Astrocyte of the cerebellum (primary cell): ENCODE data around the gene TOM1L2.

Experiments
- DNase-seq: peaks from one replicate; pipeline ENCODE4 v3.0.0-alpha.2; 2011; ENCODE audit warnings: low read depth
- H3K4me3 ChIP-seq: 2 replicates; pipeline ENCODE4 v1.5.1; 2011; ENCODE audit warnings: mild to moderate bottlenecking, low read depth, low read length, moderate library complexity
- in situ Hi-C: cut with HindIII; loops from 2 replicates; pipeline ENCODE4 v1.10.0; 2017; ENCODE audit warnings: low sequenced_read_pairs
- TF ChIP-seq, protein P1 (sequence below): IDR thresholded peaks from 2 replicates; pipeline ENCODE4 v1.5.1; 2012; ENCODE audit warnings: low read length, low read depth, moderate library complexity, mild to moderate bottlenecking; ENCODE audit errors: missing control alignments

The TOM1L2 gene

DNA sequence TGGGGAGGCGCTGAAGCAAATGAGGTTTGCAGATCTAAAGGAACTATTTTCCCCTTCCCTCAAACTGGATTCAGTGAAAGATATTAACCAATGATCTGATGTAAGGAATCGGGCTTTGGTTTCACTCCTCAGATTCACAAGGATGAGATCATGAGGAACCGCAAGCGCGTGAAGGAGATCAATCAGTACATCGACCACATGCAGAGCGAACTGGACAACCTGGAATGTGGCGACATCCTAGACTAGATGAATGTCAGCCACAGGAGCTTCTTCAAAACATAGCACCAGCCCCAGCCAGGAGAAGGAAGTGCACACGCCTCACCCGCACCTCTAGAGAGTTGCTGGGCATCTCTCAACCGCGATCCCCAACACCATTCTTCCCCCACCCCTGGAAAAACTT is 44.2 kb upstream of the TOM1L2 start:
- no peak overlapping the region for H3K4me3 ChIP-seq
- TF ChIP-seq, protein P1, sequence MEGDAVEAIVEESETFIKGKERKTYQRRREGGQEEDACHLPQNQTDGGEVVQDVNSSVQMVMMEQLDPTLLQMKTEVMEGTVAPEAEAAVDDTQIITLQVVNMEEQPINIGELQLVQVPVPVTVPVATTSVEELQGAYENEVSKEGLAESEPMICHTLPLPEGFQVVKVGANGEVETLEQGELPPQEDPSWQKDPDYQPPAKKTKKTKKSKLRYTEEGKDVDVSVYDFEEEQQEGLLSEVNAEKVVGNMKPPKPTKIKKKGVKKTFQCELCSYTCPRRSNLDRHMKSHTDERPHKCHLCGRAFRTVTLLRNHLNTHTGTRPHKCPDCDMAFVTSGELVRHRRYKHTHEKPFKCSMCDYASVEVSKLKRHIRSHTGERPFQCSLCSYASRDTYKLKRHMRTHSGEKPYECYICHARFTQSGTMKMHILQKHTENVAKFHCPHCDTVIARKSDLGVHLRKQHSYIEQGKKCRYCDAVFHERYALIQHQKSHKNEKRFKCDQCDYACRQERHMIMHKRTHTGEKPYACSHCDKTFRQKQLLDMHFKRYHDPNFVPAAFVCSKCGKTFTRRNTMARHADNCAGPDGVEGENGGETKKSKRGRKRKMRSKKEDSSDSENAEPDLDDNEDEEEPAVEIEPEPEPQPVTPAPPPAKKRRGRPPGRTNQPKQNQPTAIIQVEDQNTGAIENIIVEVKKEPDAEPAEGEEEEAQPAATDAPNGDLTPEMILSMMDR = no peak
- in situ Hi-C loops = no loop called here
- no peak for DNase-seq

DNA sequence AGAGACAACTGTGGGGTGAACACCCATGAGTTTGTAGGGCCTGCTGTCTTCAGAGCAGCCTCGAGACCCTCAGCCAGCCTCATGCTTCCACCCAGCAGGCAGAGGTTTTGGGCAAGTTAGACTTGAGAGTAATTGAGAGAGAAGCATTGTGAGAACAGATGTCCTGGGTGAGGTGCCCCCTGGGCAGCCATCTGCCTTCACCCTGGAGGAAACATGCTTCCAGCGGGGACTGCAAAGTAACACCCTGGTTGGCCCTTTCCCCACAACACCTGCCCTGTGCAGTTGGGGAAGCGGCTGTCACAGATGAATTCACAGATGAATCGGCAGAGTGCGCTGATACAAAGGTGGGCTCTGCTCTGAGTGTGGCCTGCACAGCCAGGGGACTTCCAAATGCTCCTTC is 43.4 kb upstream of the TOM1L2 start:
- in situ Hi-C loops = no loop called here
- no peak for DNase-seq
- no peak overlapping the region for H3K4me3 ChIP-seq
- TF ChIP-seq, protein P1 = no peak

DNA sequence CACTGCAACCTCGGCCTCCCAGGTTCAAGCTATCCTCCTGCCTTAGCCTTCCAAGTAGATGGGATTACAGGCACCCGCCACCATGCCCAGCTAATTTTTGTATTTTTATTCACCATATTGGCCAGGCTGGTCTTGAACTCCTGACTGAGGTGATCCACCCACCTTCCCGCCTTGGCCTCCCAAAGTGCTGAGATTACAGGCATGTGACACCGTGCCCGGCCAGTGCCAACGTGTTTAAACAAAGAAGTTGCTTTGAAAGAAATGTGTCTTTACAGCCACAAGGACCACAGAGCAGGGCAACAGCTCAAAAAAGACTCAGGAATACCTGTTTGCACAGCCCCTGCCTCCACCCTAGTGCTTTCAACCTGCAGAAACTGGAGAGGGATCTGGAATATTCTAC is 41.8 kb upstream of the TOM1L2 start:
- in situ Hi-C loops = no loop called here
- no peak overlapping the region for H3K4me3 ChIP-seq
- no peak for DNase-seq
- TF ChIP-seq, protein P1 = no peak

DNA sequence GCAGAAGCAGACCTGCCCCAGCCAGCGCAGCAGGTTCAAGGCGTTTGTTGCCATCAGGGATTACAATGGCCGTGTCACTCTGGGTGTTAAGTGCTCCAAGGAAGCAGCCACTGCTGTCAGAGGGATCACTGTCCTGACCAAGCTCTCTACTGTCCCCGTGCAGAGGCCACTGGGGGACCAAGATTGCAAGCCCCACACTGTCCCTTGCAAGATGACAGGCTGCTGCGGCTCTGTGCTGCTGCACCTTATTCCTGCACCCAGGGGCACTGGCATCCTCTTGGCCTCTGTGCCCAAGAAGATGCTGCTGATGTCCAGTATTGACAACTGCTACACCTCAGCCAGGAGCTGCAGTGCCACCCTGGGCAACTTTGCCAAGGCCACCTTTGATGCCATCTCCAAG is 39.1 kb upstream of the TOM1L2 start:
- in situ Hi-C loops = no loop called here
- DNase-seq = no peak
- H3K4me3 ChIP-seq = no peak overlapping the region
- TF ChIP-seq, protein P1 = no peak

DNA sequence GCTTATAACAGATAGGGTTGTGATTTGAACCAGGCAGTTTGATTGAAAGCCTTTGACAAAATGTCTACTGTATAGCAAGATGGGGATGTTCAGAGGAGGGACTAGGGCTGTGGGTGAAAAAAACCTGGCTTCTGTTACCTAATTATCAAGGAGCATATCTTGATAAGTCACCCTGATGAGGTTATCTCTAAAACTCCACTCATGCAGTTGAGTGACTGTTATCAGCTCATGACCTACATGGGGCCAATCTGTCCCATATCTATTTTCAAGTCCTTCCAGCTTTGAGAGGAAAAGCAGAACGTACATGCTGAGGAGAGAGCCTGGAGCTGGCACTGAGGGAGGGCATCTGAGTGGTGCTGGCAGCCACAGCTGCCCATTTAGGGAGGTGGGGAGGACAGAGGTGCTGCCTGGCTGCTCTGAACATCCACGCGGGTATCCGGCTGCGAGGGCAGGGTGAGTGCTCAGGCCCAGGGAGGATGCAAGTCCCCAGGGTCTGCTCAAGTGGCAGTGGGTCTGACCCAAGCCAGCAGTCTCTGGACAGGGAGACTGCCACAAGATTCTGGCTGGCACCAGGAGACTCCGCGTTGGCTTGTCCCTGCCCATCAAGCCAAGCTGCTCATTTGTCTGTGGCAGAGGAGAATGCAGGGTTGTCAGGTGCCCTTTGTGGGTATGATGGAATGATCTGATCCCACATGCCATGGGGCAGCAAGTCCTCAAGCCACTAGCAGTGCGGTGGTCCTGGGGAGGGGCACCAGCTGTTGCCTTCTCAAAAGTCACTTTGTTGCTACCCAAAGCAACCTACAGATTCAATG is 37.6 kb upstream of the TOM1L2 start:
- in situ Hi-C loops = no loop called here
- DNase-seq = no peak
- TF ChIP-seq, protein P1 = no peak
- no peak overlapping the region for H3K4me3 ChIP-seq

DNA sequence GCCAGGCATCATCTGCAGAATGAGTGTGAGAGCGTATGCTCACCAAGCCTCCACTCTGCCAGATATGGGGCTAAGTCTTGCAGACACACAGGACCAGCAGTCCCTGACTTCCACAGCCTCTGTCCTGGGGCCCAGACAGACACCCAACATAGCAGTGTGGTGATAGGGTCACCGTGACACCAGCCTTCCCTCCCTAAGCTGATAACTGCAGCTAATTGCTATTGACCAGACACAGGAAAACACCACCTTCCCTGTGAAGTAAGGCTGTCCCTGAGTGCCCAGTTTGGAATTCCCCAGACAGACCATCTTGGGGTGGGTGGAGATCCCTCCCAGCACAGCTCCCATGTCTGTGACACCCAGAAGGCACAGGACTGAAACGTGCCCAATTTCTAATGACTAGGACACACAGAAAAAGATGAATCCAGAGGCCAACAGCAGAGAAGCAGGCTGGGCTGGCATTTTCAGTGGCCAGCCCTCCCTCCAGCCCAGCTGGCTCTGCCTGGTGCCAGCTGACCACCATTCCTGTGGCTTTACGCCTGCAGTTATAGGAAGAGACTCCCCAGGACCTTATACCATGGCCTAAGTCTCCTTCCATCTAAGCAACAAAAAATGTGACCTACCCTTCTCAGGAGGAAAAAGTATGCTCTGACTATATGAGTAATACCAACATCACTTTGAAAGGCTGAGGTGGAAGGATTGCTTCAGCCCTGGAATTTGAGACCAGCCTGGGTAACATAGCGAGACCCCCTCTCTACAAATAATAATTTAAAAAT is 36.5 kb upstream of the TOM1L2 start:
- no peak for DNase-seq
- no peak overlapping the region for H3K4me3 ChIP-seq
- TF ChIP-seq, protein P1 = no peak
- in situ Hi-C loops = no loop called here
